Measurements from ENCODE around the gene NR3C2. TPM values are rescaled to one million over a fixed set of nuclear protein-coding genes. Genes with fewer than 3 reads are reported as not detected.
A peak's percentile ranks its signal among the peaks of the same experiment; 100 is the strongest.

The NR3C2 gene
- total and polyA plus RNA-seq, 10 of the 15 experiments (the other 5 are each of a cell fraction or from before 2014, with no cell fraction given), result 0.05 to 0.11 (median 0.08) TPM; not detected in 4

DNA sequence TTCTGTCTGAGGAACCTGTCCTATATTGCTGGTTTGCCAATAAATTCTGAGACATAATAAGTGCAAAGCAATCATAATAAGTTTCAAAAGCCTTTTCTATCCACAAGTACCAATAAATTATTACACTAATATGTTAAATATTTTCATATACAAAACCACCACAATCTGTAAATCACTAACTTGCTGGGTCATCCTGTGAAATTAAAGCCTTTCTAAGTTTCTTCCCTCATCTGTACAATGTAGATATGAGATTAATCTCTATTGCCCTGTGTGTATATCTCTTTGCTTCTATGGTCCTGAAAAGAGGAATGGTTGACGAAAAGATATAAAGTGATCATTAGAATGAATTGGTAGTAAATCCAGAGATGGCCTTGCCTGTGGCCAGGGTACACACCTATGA, 231.6 kb downstream of the NR3C2 start (continued):
- TF ChIP-seq MTA2 (IDR thresholded peaks at IDR 0.05; ENCODE audit: low read depth), result no peak
- no peak for TF ChIP-seq ZBTB4 (CRISPR knock-in tag; IDR thresholded peaks at IDR 0.05)
- TF ChIP-seq CREB1 (IDR thresholded peaks at IDR 0.05; ENCODE audit: low read depth), result no peak

- H4K20me1 ChIP-seq (ENCODE audit: control insufficient read depth, insufficient read depth), result no peaks in the 10 kb centered on the region
- ChIA-PET RAD21 (ENCODE audit: unreplicated experiment) (no interaction called here), CTCF (no interaction called here), POLR2A (no interaction called here), SMC1A (ENCODE audit: uncharacterized antibody, unreplicated experiment) (no interaction called here)
- H3K27me3 ChIP-seq (replicated peaks in 1 of 2; ENCODE audit: control insufficient read depth in 2 of 2, insufficient read depth in 2 of 2, low read length in 1 of 2), result no peaks in the 10 kb centered on the region; a peak in 1 of 4 replicates
- intact Hi-C loops (cut with micrococcal nuclease; ENCODE audit: unreplicated experiment), result no loop called here
- ATAC-seq (no peak), FAIRE-seq (no peak), DNase-seq (ENCODE audit: low read depth, low spot score) (no peak)
- no peak overlapping the region for H3K9ac ChIP-seq (ENCODE audit: control insufficient read depth, insufficient read depth, low read length)
- no TSS peak for BruUV-seq (replicated peaks)
- in situ Hi-C loops (cut with MboI), result no loop called here
- no peaks in the 10 kb centered on the region for H3K36me3 ChIP-seq (ENCODE audit: control insufficient read depth in 2 of 2, insufficient read depth in 2 of 2, low read length in 1 of 2)
- H3K4me2 ChIP-seq (ENCODE audit: control insufficient read depth, insufficient read depth), result no peak overlapping the region
- H3K4me1 ChIP-seq (ENCODE audit: control insufficient read depth, insufficient read depth, low read length), result no peaks in the 10 kb centered on the region
- 65% methylated on average over 3 of the region's 3 CpGs for WGBS (ENCODE audit: insufficient coverage, insufficient replicate concordance, low lambda C conversion rate, missing lambda C conversion rate)
- H3K9me3 ChIP-seq (replicated peaks; ENCODE audit: control insufficient read depth, insufficient read depth, low read length), result no peaks in the 10 kb centered on the region
- TF ChIP-seq REST (IDR thresholded peaks at IDR 0.05; ENCODE audit: low read depth, low read length) (peak; percentile 77), BCL3 (IDR thresholded peaks at IDR 0.05; ENCODE audit: borderline replicate concordance, insufficient read depth, low read depth, low read length, poor library complexity, severe bottlenecking) (no peak), KAT2A (conservative IDR thresholded peaks at IDR 0.05; ENCODE audit: control insufficient read depth, low read depth, low read length) (no peak)
- H3K4me3 ChIP-seq, result no peak overlapping the region
- H3K27ac ChIP-seq (ENCODE audit: control insufficient read depth, insufficient read depth), result no peak overlapping the region
- no peaks in the 10 kb centered on the region for H3K79me2 ChIP-seq (ENCODE audit: control insufficient read depth, insufficient read depth, low read length)
- H2AFZ ChIP-seq (ENCODE audit: control insufficient read depth, low read depth, low read length), result no peak overlapping the region
Observed at GRCh38 chr4:148207068-148207467, 235.1 kb downstream of the NR3C2 start.
